Right atrium auricular region (tissue), 2 donors: ENCODE data around the gene TRDMT1. TPM values are rescaled to one million over a fixed set of nuclear protein-coding genes. Genes with fewer than 3 reads are reported as not detected.

Experiments used
- DNase-seq: peaks from one replicate; pipeline ENCODE4 v3.0.0-alpha.2; 2019; ENCODE audit warnings: low spot score
- H3K27ac ChIP-seq, 2 donors: fragments of 200-600 bp; sonication (generic); 1 replicate in 1 of 2; 2 replicates in 1 of 2; pipeline ENCODE4 v1.5.1; 2016 to 2019
- H3K27me3 ChIP-seq, 2 donors: fragments of 200-600 bp; sonication (generic); one replicate each; pipeline versions ENCODE4 v1.5.1 to v1.6.0; 2017 to 2019
- H3K36me3 ChIP-seq: fragments of 200-600 bp; sonication (generic); one replicate; pipeline ENCODE4 v1.5.1; 2016
- H3K4me1 ChIP-seq, 2 donors: fragments of 200-600 bp; sonication (generic); one replicate each; pipeline versions ENCODE4 v1.5.1 to v1.6.0; 2017 to 2019
- H3K4me3 ChIP-seq, 2 donors: fragments of 200-600 bp; sonication (generic); 1 replicate in 1 of 2; 2 replicates in 1 of 2; pipeline ENCODE4 v1.5.1; 2017 to 2019; ENCODE audit warnings: mild to moderate bottlenecking in 1 of 2, moderate library complexity in 1 of 2
- H3K9me3 ChIP-seq, 2 donors: fragments of 200-600 bp; sonication (generic); one replicate each; pipeline ENCODE4 v1.5.1; 2019
- total RNA-seq, 2 donors: library from RNA; depleted of rRNA; stranded (reverse); fragments of >200 nt; gene quantifications; one replicate each; pipeline ENCODE4 v1.1.0, GENCODE V29; 2016
- TF ChIP-seq, protein P1 (sequence below), 2 donors: fragments of 200-600 bp; sonication (generic); IDR thresholded peaks; one replicate each; pipeline ENCODE4 v1.5.1; 2019; ENCODE audit warnings: antibody characterized with exemption in 2 of 2

Gene TRDMT1
- total RNA-seq, 2 donors from 2014 or later, result 3.8 to 5.0 TPM

GRCh38 chr10:17229717-17229966 lies 28.2 kb upstream of the TRDMT1 start:
- peak overlapping the region; percentile 77 to 78 for H3K4me3 ChIP-seq
- H3K9me3 ChIP-seq, result no peaks in the 10 kb centered on the region
- H3K27me3 ChIP-seq, result no peaks in the 10 kb centered on the region
- peaks cover 49% of the 10 kb centered on the region for H3K36me3 ChIP-seq
- H3K27ac ChIP-seq, result peak overlapping the region; percentile 97 to 98
- no peak for DNase-seq
- peaks cover 0 to 46% of the 10 kb centered on the region in 2 donors for H3K4me1 ChIP-seq
- TF ChIP-seq, protein P1, sequence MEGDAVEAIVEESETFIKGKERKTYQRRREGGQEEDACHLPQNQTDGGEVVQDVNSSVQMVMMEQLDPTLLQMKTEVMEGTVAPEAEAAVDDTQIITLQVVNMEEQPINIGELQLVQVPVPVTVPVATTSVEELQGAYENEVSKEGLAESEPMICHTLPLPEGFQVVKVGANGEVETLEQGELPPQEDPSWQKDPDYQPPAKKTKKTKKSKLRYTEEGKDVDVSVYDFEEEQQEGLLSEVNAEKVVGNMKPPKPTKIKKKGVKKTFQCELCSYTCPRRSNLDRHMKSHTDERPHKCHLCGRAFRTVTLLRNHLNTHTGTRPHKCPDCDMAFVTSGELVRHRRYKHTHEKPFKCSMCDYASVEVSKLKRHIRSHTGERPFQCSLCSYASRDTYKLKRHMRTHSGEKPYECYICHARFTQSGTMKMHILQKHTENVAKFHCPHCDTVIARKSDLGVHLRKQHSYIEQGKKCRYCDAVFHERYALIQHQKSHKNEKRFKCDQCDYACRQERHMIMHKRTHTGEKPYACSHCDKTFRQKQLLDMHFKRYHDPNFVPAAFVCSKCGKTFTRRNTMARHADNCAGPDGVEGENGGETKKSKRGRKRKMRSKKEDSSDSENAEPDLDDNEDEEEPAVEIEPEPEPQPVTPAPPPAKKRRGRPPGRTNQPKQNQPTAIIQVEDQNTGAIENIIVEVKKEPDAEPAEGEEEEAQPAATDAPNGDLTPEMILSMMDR (IDR thresholded peaks at IDR 0.05), result no peak

GRCh38 chr10:17229016-17229716 lies 27.7 kb upstream of the TRDMT1 start:
- peak; percentile 95 for DNase-seq
- TF ChIP-seq, protein P1 (IDR thresholded peaks at IDR 0.05), result no peak
- H3K36me3 ChIP-seq, result peaks cover 44% of the 10 kb centered on the region
- H3K4me3 ChIP-seq, result peak overlapping the region; percentile 77 to 78
- no peaks in the 10 kb centered on the region for H3K27me3 ChIP-seq
- H3K9me3 ChIP-seq, result no peaks in the 10 kb centered on the region
- peaks cover 0 to 42% of the 10 kb centered on the region in 2 donors for H3K4me1 ChIP-seq
- peak overlapping the region; percentile 97 to 98 for H3K27ac ChIP-seq

DNA sequence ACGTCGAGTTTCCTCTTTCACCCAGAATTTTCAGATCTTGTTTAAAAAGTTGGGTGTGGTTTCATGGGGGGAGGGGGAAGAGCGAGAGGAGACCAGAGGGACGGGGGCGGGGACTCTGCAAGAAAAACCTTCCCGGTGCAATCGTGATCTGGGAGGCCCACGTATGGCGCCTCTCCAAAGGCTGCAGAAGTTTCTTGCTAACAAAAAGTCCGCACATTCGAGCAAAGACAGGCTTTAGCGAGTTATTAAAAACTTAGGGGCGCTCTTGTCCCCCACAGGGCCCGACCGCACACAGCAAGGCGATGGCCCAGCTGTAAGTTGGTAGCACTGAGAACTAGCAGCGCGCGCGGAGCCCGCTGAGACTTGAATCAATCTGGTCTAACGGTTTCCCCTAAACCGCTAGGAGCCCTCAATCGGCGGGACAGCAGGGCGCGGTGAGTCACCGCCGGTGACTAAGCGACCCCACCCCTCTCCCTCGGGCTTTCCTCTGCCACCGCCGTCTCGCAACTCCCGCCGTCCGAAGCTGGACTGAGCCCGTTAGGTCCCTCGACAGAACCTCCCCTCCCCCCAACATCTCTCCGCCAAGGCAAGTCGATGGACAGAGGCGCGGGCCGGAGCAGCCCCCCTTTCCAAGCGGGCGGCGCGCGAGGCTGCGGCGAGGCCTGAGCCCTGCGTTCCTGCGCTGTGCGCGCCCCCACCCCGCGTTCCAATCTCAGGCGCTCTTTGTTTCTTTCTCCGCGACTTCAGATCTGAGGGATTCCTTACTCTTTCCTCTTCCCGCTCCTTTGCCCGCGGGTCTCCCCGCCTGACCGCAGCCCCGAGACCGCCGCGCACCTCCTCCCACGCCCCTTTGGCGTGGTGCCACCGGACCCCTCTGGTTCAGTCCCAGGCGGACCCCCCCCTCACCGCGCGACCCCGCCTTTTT lies 26.9 kb upstream of the TRDMT1 start, which contains the start of gene VIM:
Gene VIM (plus strand): TSS at position 151 of the 925 bp plus-strand sequence. CDS start 1,182 bp downstream, outside the sequence.
- peak; percentile 98 for DNase-seq
- no peaks in the 10 kb centered on the region for H3K27me3 ChIP-seq
- peaks cover 0 to 34% of the 10 kb centered on the region in 2 donors for H3K4me1 ChIP-seq
- H3K4me3 ChIP-seq, result peak within 1 kb of the TSS; percentile 77 to 78
- TF ChIP-seq, protein P1 (IDR thresholded peaks at IDR 0.05), result no peak
- peaks cover 36% of the 10 kb centered on the region for H3K36me3 ChIP-seq
- H3K27ac ChIP-seq, result peak within 1 kb of the TSS; percentile 97 to 98
- no peaks in the 10 kb centered on the region for H3K9me3 ChIP-seq

GRCh38 chr10:17227367-17228090 lies 26.1 kb upstream of the TRDMT1 start:
- peaks cover 0 to 27% of the 10 kb centered on the region in 2 donors for H3K4me1 ChIP-seq

DNA sequence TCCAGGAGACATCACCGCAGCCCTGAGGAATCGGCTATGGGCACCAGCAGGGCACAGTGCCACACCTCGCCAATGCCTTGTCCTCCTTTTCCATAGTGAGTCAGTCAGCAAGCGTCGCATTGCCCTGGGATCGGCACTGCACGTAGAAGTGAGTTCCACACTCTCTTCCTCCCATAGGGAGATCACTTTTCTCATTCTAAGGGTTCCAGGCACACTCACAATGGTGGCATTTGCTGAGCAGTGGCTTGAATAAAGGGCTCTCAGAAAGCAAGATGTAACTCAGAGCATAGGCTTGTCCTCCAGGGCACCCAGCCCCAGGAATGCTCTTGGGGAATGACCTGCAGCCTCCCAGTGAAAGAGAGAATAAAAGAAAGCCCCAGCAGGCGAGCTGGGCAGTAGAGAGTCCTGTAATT lies 25.4 kb upstream of the TRDMT1 start:
- H3K4me3 ChIP-seq, result peak overlapping the region; percentile 77 to 78
- H3K9me3 ChIP-seq, result no peaks in the 10 kb centered on the region
- H3K27me3 ChIP-seq, result no peaks in the 10 kb centered on the region
- H3K4me1 ChIP-seq, result peaks cover 0 to 20% of the 10 kb centered on the region in 2 donors
- H3K36me3 ChIP-seq, result peaks cover 21% of the 10 kb centered on the region
- TF ChIP-seq, protein P1 (IDR thresholded peaks at IDR 0.05), result no peak
- no peak for DNase-seq
- peak overlapping the region; percentile 97 to 98 for H3K27ac ChIP-seq

More at GRCh38 chr10:17227367-17228090, 26.1 kb upstream of the TRDMT1 start:
- Histone ChIP-seq H3K27me3 (no peaks in the 10 kb centered on the region), H3K27ac (peak overlapping the region; percentile 97 to 98), H3K9me3 (no peaks in the 10 kb centered on the region), H3K36me3 (peaks cover 27% of the 10 kb centered on the region), H3K4me3 (peak overlapping the region; percentile 77 to 78)
- no peak for DNase-seq
- TF ChIP-seq, protein P1 (IDR thresholded peaks at IDR 0.05), result peak; percentile 24 to 69
